ENCODE results near the gene KCNV2.

DNA sequence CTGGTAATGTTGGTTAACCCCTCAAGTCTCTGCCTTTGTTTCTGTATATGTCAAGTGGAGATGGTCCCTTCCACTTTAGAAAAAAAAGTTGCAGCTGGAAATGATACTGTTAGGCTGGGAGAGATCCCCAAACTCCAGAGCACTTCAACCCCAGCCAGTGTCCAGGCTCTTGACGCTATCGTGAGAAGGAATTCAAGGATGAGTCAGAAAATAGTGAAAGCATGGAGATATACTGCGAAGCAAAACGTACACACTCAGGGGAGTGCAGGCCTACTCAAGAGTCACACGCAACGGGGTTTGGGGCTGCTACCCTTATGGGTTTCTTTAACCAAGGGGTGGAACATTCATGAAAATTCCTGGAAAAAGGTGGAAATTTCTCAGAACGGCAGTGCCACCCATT, 24.9 kb downstream of the KCNV2 start:
- TF ChIP-seq CTCF (IDR thresholded peaks at IDR 0.05): no peak
- no peak for TF ChIP-seq POLR2A (IDR thresholded peaks at IDR 0.05)
